Neural cell (in vitro differentiated cells): ENCODE data around the gene USP48. TPM values are rescaled to one million over a fixed set of nuclear protein-coding genes. Genes with fewer than 3 reads are reported as not detected.

Experiments
- H2AFZ ChIP-seq: fragments of 200-600, 300-800 bp; sonication (generic), shearing (Covaris generic); 2 replicates; pipeline ENCODE4 v1.6.0; 2014; ENCODE audit warnings: low read depth, mild to moderate bottlenecking, antibody characterized with exemption, low read length, moderate library complexity
- H3F3A ChIP-seq: fragments of 200-600 bp; shearing (Covaris generic); 2 replicates; pipeline ENCODE4 v1.6.1; 2016; ENCODE audit warnings: mild to moderate bottlenecking, moderate library complexity, mixed read lengths, antibody characterized with exemption, low read length; ENCODE audit not compliant: insufficient read depth, poor library complexity, severe bottlenecking
- H3K27ac ChIP-seq: fragments of 200-600, 300-800 bp; sonication (generic), shearing (Covaris generic); 2 replicates; pipeline ENCODE4 v1.5.1; 2014; ENCODE audit warnings: mild to moderate bottlenecking, low read length, moderate library complexity
- H3K27me3 ChIP-seq: fragments of 300-800, 200-600 bp; sonication (generic), shearing (Covaris generic); 2 replicates; pipeline ENCODE4 v1.6.0; 2014; ENCODE audit warnings: mild to moderate bottlenecking, low read depth, low read length, moderate library complexity; ENCODE audit not compliant: insufficient read depth
- H3K36me3 ChIP-seq: fragments of 300-800, 200-600 bp; sonication (generic), shearing (Covaris generic); 2 replicates; pipeline ENCODE4 v1.5.1; 2014; ENCODE audit warnings: mild to moderate bottlenecking, antibody characterized with exemption, low read length, moderate library complexity; ENCODE audit not compliant: insufficient read depth
- H3K4me2 ChIP-seq: fragments of 300-800, 200-600 bp; sonication (generic), shearing (Covaris generic); 2 replicates; pipeline ENCODE4 v1.6.0; 2014; ENCODE audit warnings: mild to moderate bottlenecking, low read length
- H3K4me3 ChIP-seq: fragments of 300-800, 200-600 bp; sonication (generic), shearing (Covaris generic); 2 replicates; pipeline ENCODE4 v1.5.1; 2014; ENCODE audit warnings: mild to moderate bottlenecking, low read length, moderate library complexity
- H3K79me2 ChIP-seq: fragments of 200-600 bp; shearing (Covaris generic); replicated peaks from 2 replicates; pipeline ENCODE4 v1.6.0; 2014; ENCODE audit warnings: mild to moderate bottlenecking, low read length, moderate library complexity; ENCODE audit not compliant: insufficient read depth
- H3K9ac ChIP-seq: fragments of 300-800, 200-600 bp; sonication (generic), shearing (Covaris generic); 2 replicates; pipeline ENCODE4 v1.6.1; 2016; ENCODE audit warnings: mild to moderate bottlenecking, low read length, mixed read lengths
- H3K9me2 ChIP-seq: fragments of 200-600 bp; shearing (Covaris generic); 2 replicates; pipeline ENCODE4 v1.6.1; 2016; ENCODE audit warnings: mild to moderate bottlenecking, low read length, mixed read lengths; ENCODE audit not compliant: insufficient read depth
- H3K9me3 ChIP-seq: fragments of 200-600, 300-800 bp; sonication (generic), shearing (Covaris generic); 2 replicates; pipeline ENCODE4 v1.6.1; 2016; ENCODE audit warnings: mild to moderate bottlenecking, mixed run types, low read length, moderate library complexity, mixed read lengths
- H4K20me1 ChIP-seq: fragments of 200-600 bp; shearing (Covaris generic); 2 replicates; pipeline ENCODE4 v1.6.1; 2016; ENCODE audit warnings: mild to moderate bottlenecking, mixed run types; ENCODE audit not compliant: insufficient read depth
- CTCF ChIP-seq: fragments of 450-650 bp; IDR thresholded peaks from 2 replicates; pipeline ENCODE4 v1.5.1; 2014; ENCODE audit warnings: antibody characterized with exemption, mild to moderate bottlenecking, moderate library complexity; ENCODE audit not compliant: poor library complexity, severe bottlenecking
- EP300 ChIP-seq: fragments of 450-650 bp; conservative IDR thresholded peaks from 2 replicates; pipeline ENCODE4 v1.6.1; 2014; ENCODE audit warnings: antibody characterized with exemption, mild to moderate bottlenecking, moderate library complexity; ENCODE audit not compliant: poor library complexity, severe bottlenecking
- EZH2 ChIP-seq: fragments of 200-600, 300-800 bp; shearing (Covaris generic), sonication (generic); IDR thresholded peaks from 2 replicates; pipeline ENCODE4 v1.6.1; 2014; ENCODE audit warnings: antibody characterized with exemption, low read length, borderline replicate concordance, mild to moderate bottlenecking; ENCODE audit not compliant: insufficient read depth, poor library complexity, severe bottlenecking
- MXI1 ChIP-seq: fragments of 450-650 bp; conservative IDR thresholded peaks from 2 replicates; pipeline ENCODE4 v1.6.1; 2014; ENCODE audit warnings: antibody characterized with exemption, mild to moderate bottlenecking; ENCODE audit not compliant: poor library complexity, severe bottlenecking
- POLR2AphosphoS5 ChIP-seq: IDR thresholded peaks from 2 replicates; pipeline ENCODE4 v1.6.1; 2012
- RAD21 ChIP-seq: fragments of 450-650 bp; conservative IDR thresholded peaks from 2 replicates; pipeline ENCODE4 v1.6.1; 2014; ENCODE audit warnings: antibody characterized with exemption, mild to moderate bottlenecking, moderate library complexity
- REST ChIP-seq: IDR thresholded peaks from 2 replicates; pipeline ENCODE4 v1.6.1; 2012; ENCODE audit warnings: borderline replicate concordance
- SMC3 ChIP-seq: fragments of 450-650 bp; conservative IDR thresholded peaks from 2 replicates; pipeline ENCODE4 v1.6.1; 2014; ENCODE audit warnings: antibody characterized with exemption, mild to moderate bottlenecking, moderate library complexity; ENCODE audit not compliant: poor library complexity
- TAF1 ChIP-seq: IDR thresholded peaks from 2 replicates; pipeline ENCODE4 v1.6.1; 2012; ENCODE audit warnings: low read depth
- polyA plus RNA-seq: library from polyadenylated mRNA; depleted of rRNA; stranded (reverse); fragments of >200 nt; gene quantifications from 2 replicates; pipeline ENCODE4 v1.2.3, GENCODE V29; 2014

Gene USP48
- polyA plus RNA-seq, 1 donor from 2014 or later = 67.2 TPM

- H3F3A ChIP-seq = no peaks in the 10 kb centered on the region
- H3K9ac ChIP-seq = no peak overlapping the region
- no peaks in the 10 kb centered on the region for H4K20me1 ChIP-seq
- no peaks in the 10 kb centered on the region for H3K36me3 ChIP-seq
- H3K4me3 ChIP-seq = no peak overlapping the region
- no peak overlapping the region for H3K4me2 ChIP-seq
- H3K27me3 ChIP-seq = peaks cover 16% of the 10 kb centered on the region
- H2AFZ ChIP-seq = no peak overlapping the region
- no peaks in the 10 kb centered on the region for H3K79me2 ChIP-seq
- H3K9me2 ChIP-seq = no peaks in the 10 kb centered on the region
- H3K9me3 ChIP-seq = no peaks in the 10 kb centered on the region
- no peak for TF ChIP-seq POLR2AphosphoS5
- TF ChIP-seq MXI1 = no peak
- no peak for TF ChIP-seq REST
- no peak for TF ChIP-seq SMC3
- TF ChIP-seq CTCF = no peak
- no peak for TF ChIP-seq EP300
- TF ChIP-seq RAD21 = no peak
- TF ChIP-seq EZH2 = no peak
- TF ChIP-seq TAF1 = no peak
- H3K27ac ChIP-seq = no peak overlapping the region
Measured at GRCh38 chr1:21655748-21656147, 127.2 kb downstream of the USP48 start.

GRCh38 chr1:21655259-21655658, 127.7 kb downstream of the USP48 start:
- Histone ChIP-seq H3K36me3 (no peaks in the 10 kb centered on the region), H4K20me1 (no peaks in the 10 kb centered on the region), H3K9me2 (no peaks in the 10 kb centered on the region), H3K27ac (no peak overlapping the region), H3K9me3 (no peaks in the 10 kb centered on the region), H3K9ac (no peak overlapping the region), H2AFZ (no peak overlapping the region), H3K4me3 (no peak overlapping the region), H3K4me2 (no peak overlapping the region), H3F3A (no peaks in the 10 kb centered on the region), H3K27me3 (peaks cover 16% of the 10 kb centered on the region), H3K79me2 (no peaks in the 10 kb centered on the region)
- TF ChIP-seq EP300 (no peak), SMC3 (no peak), REST (no peak), EZH2 (no peak), CTCF (no peak), MXI1 (no peak), RAD21 (no peak), POLR2AphosphoS5 (no peak), TAF1 (no peak)
